ENCODE data around the gene SLC26A1. TPM values are rescaled to one million over a fixed set of nuclear protein-coding genes. Genes with fewer than 3 reads are reported as not detected.

Gene SLC26A1
- total and polyA plus RNA-seq, 2 donors (not counting 3 experiments of a cell fraction or from before 2014, with no cell fraction given) = 0.10 TPM; not detected in 1

DNA sequence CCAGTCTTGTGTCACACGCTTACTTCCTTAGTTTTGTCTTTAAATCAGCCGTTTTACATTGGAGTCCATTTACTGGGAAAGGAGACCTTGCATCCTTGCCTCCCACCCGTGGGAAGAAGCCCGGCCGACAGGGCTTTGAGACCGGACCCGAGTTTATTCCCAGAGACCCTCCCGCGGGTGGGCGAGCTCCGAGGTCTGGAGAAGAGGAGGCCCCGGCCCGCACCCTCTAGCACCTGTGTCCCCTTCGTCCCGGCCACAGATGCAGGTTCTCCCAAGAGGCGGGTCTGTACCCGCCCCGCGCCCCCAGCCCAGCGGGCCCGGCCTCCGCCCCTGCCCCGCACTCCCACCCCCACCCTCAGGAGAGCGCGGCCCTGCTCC lies 3.8 kb upstream of the SLC26A1 start:
- H3K4me1 ChIP-seq (ENCODE audit: control insufficient read depth, extremely low read depth, insufficient read depth, low read length) = peaks cover 3% of the 10 kb centered on the region
- H3K27ac ChIP-seq (ENCODE audit: insufficient read depth, low read depth, low read length) = no peak overlapping the region
- no peak for DNase-seq (ENCODE audit: low read depth, low spot score)
- H3K4me2 ChIP-seq (ENCODE audit: insufficient read depth, low read length) = no peak overlapping the region
- H3K4me3 ChIP-seq (replicated peaks in 1 of 3; ENCODE audit: insufficient read depth in 1 of 3, low read depth in 1 of 3, low read length in 3 of 3) = no peak overlapping the region
- no peak overlapping the region for H3K9ac ChIP-seq (replicated peaks; ENCODE audit: extremely low read depth, insufficient read depth, low read length)
- H3K9me1 ChIP-seq (replicated peaks; ENCODE audit: control insufficient read depth, extremely low read depth, insufficient read depth, low read length) = no peaks in the 10 kb centered on the region
- intact Hi-C loops (cut with micrococcal nuclease) (no loop called here), dilution Hi-C loops (cut with MboI; ENCODE audit: extremely low pct_ligation_motif_present, low sequenced_read_pairs) (no loop called here)
- no peaks in the 10 kb centered on the region for H3K36me3 ChIP-seq (ENCODE audit: control insufficient read depth in 2 of 2, extremely low read depth in 1 of 2, insufficient read depth in 2 of 2, low read length in 2 of 2)
- H3K9me3 ChIP-seq (replicated peaks; ENCODE audit: control insufficient read depth, insufficient read depth, low read length) = no peaks in the 10 kb centered on the region
- TF ChIP-seq EZH2 (IDR thresholded peaks at IDR 0.05; ENCODE audit: borderline replicate concordance, low read depth, low read length, severe bottlenecking) (peak; percentile 51), POLR2AphosphoS5 (IDR thresholded peaks at IDR 0.05; ENCODE audit: insufficient read depth, low read depth, low read length) (no peak), POLR2A (IDR thresholded peaks at IDR 0.05; ENCODE audit: low read depth, low read length) (no peak)
- ChIA-PET POLR2A (no interaction called here), CTCF (no interaction called here)
- no peaks in the 10 kb centered on the region for H3K79me2 ChIP-seq (ENCODE audit: control insufficient read depth, insufficient read depth, low read length)
- FAIRE-seq = no peak
- no peak overlapping the region for H2AFZ ChIP-seq (ENCODE audit: low read depth, low read length)
- H3K27me3 ChIP-seq (ENCODE audit: control insufficient read depth in 2 of 2, insufficient read depth in 2 of 2, low read length in 2 of 2) = peaks cover 26 to 28% of the 10 kb centered on the region in 2 experiments
- no TSS peak for BruUV-seq (replicated peaks)
- no peaks in the 10 kb centered on the region for H4K20me1 ChIP-seq (replicated peaks; ENCODE audit: control insufficient read depth, extremely low read depth, insufficient read depth, low read length)

DNA sequence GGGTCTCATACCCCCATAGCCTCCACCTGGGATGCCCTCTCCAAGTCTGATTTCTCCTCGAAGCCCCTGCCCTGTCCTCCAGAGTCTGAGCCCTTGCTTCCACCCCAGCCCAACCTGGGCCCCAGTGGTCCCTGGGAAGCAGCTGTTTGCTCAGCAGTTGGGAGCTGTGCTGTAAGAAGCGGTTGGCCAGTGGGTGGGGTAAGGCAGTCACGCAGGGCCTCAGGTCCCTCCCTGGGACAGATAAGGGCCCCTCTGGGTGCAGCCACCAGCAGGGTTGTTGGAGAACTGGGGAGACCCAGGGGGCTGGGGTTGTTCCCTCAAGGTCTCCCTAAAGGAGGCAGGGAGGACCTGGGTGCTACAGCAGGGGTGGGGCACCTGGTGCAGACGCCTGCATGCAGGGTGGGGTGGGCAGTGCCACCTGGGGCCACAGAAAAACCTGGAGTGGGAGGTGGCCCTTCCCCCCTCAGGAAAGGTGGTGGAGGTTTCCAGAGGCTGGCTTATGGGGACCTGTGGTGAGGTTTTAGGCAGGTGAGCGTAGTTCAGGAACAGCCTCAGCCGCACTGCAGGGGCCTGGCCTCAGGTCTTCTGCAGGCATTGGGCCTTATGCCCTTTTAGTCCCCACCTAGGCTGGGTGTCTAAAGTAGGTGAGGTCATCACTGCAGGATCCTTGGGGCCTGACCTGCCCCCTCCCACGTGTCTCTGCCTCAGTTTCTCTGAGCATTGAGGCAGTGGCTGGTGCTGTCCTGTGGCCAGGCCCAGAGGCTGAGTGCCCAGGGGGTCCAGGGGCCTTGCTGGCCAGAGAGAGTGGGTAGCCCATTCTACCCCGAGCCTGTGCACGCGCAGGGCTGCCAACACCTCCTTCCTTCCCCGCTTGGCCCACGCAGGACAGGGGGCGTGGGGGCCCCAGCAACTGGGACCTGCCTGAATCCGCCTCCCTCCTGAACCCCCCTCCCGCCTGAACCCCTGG lies 3.1 kb upstream of the SLC26A1 start:
- no peak overlapping the region for H3K27ac ChIP-seq (ENCODE audit: insufficient read depth, low read depth, low read length)
- no peak overlapping the region for H2AFZ ChIP-seq (ENCODE audit: low read depth, low read length)
- POLR2A ChIA-PET = no interaction called here
- no peaks in the 10 kb centered on the region for H3K79me2 ChIP-seq (ENCODE audit: control insufficient read depth, insufficient read depth, low read length)
- dilution Hi-C loops (cut with MboI; ENCODE audit: extremely low pct_ligation_motif_present, low sequenced_read_pairs) (no loop called here), intact Hi-C loops (cut with micrococcal nuclease) (no loop called here)
- H3K36me3 ChIP-seq (ENCODE audit: control insufficient read depth in 2 of 2, extremely low read depth in 1 of 2, insufficient read depth in 2 of 2, low read length in 2 of 2) = no peaks in the 10 kb centered on the region
- TF ChIP-seq, protein P1, sequence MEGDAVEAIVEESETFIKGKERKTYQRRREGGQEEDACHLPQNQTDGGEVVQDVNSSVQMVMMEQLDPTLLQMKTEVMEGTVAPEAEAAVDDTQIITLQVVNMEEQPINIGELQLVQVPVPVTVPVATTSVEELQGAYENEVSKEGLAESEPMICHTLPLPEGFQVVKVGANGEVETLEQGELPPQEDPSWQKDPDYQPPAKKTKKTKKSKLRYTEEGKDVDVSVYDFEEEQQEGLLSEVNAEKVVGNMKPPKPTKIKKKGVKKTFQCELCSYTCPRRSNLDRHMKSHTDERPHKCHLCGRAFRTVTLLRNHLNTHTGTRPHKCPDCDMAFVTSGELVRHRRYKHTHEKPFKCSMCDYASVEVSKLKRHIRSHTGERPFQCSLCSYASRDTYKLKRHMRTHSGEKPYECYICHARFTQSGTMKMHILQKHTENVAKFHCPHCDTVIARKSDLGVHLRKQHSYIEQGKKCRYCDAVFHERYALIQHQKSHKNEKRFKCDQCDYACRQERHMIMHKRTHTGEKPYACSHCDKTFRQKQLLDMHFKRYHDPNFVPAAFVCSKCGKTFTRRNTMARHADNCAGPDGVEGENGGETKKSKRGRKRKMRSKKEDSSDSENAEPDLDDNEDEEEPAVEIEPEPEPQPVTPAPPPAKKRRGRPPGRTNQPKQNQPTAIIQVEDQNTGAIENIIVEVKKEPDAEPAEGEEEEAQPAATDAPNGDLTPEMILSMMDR (IDR thresholded peaks at IDR 0.05; ENCODE audit: extremely low read depth in 1 of 2, insufficient read depth in 1 of 2, low read depth in 1 of 2, low read length in 2 of 2) = no peak
- TF ChIP-seq, protein P2, sequence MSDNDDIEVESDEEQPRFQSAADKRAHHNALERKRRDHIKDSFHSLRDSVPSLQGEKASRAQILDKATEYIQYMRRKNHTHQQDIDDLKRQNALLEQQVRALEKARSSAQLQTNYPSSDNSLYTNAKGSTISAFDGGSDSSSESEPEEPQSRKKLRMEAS (IDR thresholded peaks at IDR 0.05; ENCODE audit: insufficient read depth, insufficient read length) = no peak
- TF ChIP-seq POLR2A (IDR thresholded peaks at IDR 0.05; ENCODE audit: low read depth, low read length) (no peak), FOS (IDR thresholded peaks at IDR 0.05; ENCODE audit: borderline replicate concordance, insufficient read depth, low read length) (no peak), EZH2 (IDR thresholded peaks at IDR 0.05; ENCODE audit: borderline replicate concordance, low read depth, low read length, severe bottlenecking) (no peak), GATA2 (IDR thresholded peaks at IDR 0.05; ENCODE audit: insufficient read depth, insufficient read length, low read depth, low read length) (no peak), MYC (IDR thresholded peaks at IDR 0.05; ENCODE audit: low read depth, low read length) (no peak), JUN (IDR thresholded peaks at IDR 0.05; ENCODE audit: borderline replicate concordance, insufficient read depth, insufficient read length, low read depth) (no peak), POLR2AphosphoS5 (IDR thresholded peaks at IDR 0.05; ENCODE audit: insufficient read depth, low read depth, low read length) (no peak)
- peaks cover 3% of the 10 kb centered on the region for H3K4me1 ChIP-seq (ENCODE audit: control insufficient read depth, extremely low read depth, insufficient read depth, low read length)
- CTCF ChIA-PET = no interaction called here
- no peaks in the 10 kb centered on the region for H4K20me1 ChIP-seq (replicated peaks; ENCODE audit: control insufficient read depth, extremely low read depth, insufficient read depth, low read length)
- no peak for DNase-seq (ENCODE audit: low read depth, low spot score)
- H3K9me1 ChIP-seq (replicated peaks; ENCODE audit: control insufficient read depth, extremely low read depth, insufficient read depth, low read length) = no peaks in the 10 kb centered on the region
- peaks cover 20 to 21% of the 10 kb centered on the region in 2 experiments for H3K27me3 ChIP-seq (ENCODE audit: control insufficient read depth in 2 of 2, insufficient read depth in 2 of 2, low read length in 2 of 2)
- no TSS peak for BruUV-seq (replicated peaks)
- no peak for FAIRE-seq
- no peak overlapping the region for H3K4me2 ChIP-seq (ENCODE audit: insufficient read depth, low read length)
- no peak overlapping the region for H3K9ac ChIP-seq (replicated peaks; ENCODE audit: extremely low read depth, insufficient read depth, low read length)
- H3K9me3 ChIP-seq (replicated peaks; ENCODE audit: control insufficient read depth, insufficient read depth, low read length) = no peaks in the 10 kb centered on the region
- H3K4me3 ChIP-seq (replicated peaks in 1 of 3; ENCODE audit: insufficient read depth in 1 of 3, low read depth in 1 of 3, low read length in 3 of 3) = no peak overlapping the region

Measured in endothelial cell of umbilical vein (primary cell).